DND-41 (cell line): ENCODE results near the gene CXCL16.
"Not testable (repeated sequence)": the region's sequence is repeated elsewhere in the genome, so short reads cannot be mapped to it uniquely, and the experiment has no call there.

Source experiments
- ATAC-seq: fragments of 200-7000 bp; cut with Tn5 transposase; 3 replicates; pipeline ENCODE4 v1.9.1; 2021; ENCODE audit warnings: low read depth; ENCODE audit not compliant: insufficient read depth
- DNase-seq: peaks from one replicate; pipeline ENCODE4 v3.0.0-alpha.2; 2020
- H2AFZ ChIP-seq: 2 replicates; pipeline ENCODE4 v1.6.0; 2012; ENCODE audit warnings: low read depth, low read length
- H3K27ac ChIP-seq: 2 replicates; pipeline ENCODE4 v1.5.1; 2012; ENCODE audit warnings: low read length, inconsistent platforms
- H3K27me3 ChIP-seq: fragments of 200-600 bp; sonication (generic); 2 replicates; pipeline ENCODE4 v1.6.0; 2012; ENCODE audit warnings: low read length, mild to moderate bottlenecking, inconsistent platforms; ENCODE audit not compliant: insufficient read depth, poor library complexity
- H3K36me3 ChIP-seq: 2 replicates; pipeline ENCODE4 v1.5.1; 2012; ENCODE audit warnings: low read length, inconsistent platforms; ENCODE audit not compliant: insufficient read depth
- H3K4me1 ChIP-seq: 2 replicates; pipeline ENCODE4 v1.5.1; 2012; ENCODE audit warnings: mild to moderate bottlenecking, low read length; ENCODE audit not compliant: insufficient read depth
- H3K4me2 ChIP-seq: 2 replicates; pipeline ENCODE4 v1.6.0; 2012; ENCODE audit warnings: mild to moderate bottlenecking, moderate library complexity, low read length, inconsistent platforms; ENCODE audit not compliant: insufficient read depth
- H3K4me3 ChIP-seq, 2 experiments: fragments of 200-600 bp in 1 of 2; shearing (Covaris generic) in 1 of 2; 2 replicates each; pipeline ENCODE4 v1.5.1; 2012 to 2016; ENCODE audit warnings: inconsistent platforms in 2 of 2, low read length in 2 of 2, mild to moderate bottlenecking in 2 of 2, low read depth in 1 of 2, moderate library complexity in 1 of 2
- H3K79me2 ChIP-seq: 2 replicates; pipeline ENCODE4 v1.6.0; 2012; ENCODE audit warnings: low read length, inconsistent platforms; ENCODE audit not compliant: insufficient read depth
- H3K9ac ChIP-seq: 2 replicates; pipeline ENCODE4 v1.6.0; 2012; ENCODE audit warnings: low read depth, mild to moderate bottlenecking, inconsistent platforms, low read length, moderate library complexity
- H3K9me3 ChIP-seq: 2 replicates; pipeline ENCODE4 v1.5.1; 2012; ENCODE audit warnings: low read length, moderate library complexity, mild to moderate bottlenecking, inconsistent platforms; ENCODE audit not compliant: insufficient read depth, severe bottlenecking
- H4K20me1 ChIP-seq: 2 replicates; pipeline ENCODE4 v1.6.0; 2012; ENCODE audit warnings: low read length; ENCODE audit not compliant: insufficient read depth
- EZH2 ChIP-seq: IDR thresholded peaks from 3 replicates; pipeline ENCODE4 v1.6.1; 2012; ENCODE audit warnings: borderline replicate concordance, low read depth, mild to moderate bottlenecking, moderate library complexity, low read length, inconsistent platforms; ENCODE audit not compliant: severe bottlenecking
- TF ChIP-seq, protein P1 (sequence below): IDR thresholded peaks from 2 replicates; pipeline ENCODE4 v1.5.1; 2012; ENCODE audit warnings: borderline replicate concordance, low read length, moderate library complexity, mild to moderate bottlenecking; ENCODE audit not compliant: poor library complexity, severe bottlenecking; ENCODE audit errors: extremely low read depth

Gene CXCL16

DNA sequence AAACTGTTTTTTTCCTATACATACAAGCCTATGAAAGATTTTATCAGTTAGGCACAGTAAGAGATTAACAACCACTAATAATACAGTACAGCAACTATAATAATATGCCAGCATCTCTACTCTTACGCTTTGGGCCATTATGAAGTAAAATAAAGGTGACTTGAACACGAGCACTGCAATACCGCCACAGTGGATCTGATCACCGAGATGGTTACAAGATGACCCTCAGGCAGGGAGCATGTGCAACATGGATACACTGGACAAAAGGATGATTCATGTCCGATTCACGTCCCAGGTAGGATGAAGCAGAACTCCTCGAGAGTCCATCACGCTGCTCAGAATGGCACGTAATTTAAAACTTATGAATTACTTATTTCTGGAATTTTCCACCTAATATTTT, 46.3 kb downstream of the CXCL16 start:
- Histone ChIP-seq H3K4me2 (no peak overlapping the region), H3K79me2 (peaks cover 91% of the 10 kb centered on the region), H3K36me3 (peaks cover 67% of the 10 kb centered on the region), H3K4me1 (no peaks in the 10 kb centered on the region), H3K9me3 (no peaks in the 10 kb centered on the region), H3K9ac (no peak overlapping the region), H3K27me3 (no peaks in the 10 kb centered on the region), H3K27ac (no peak overlapping the region), H4K20me1 (peaks cover 43% of the 10 kb centered on the region), H3K4me3 (no peak overlapping the region), H2AFZ (no peak overlapping the region)
- no peak for TF ChIP-seq EZH2
- TF ChIP-seq, protein P1, sequence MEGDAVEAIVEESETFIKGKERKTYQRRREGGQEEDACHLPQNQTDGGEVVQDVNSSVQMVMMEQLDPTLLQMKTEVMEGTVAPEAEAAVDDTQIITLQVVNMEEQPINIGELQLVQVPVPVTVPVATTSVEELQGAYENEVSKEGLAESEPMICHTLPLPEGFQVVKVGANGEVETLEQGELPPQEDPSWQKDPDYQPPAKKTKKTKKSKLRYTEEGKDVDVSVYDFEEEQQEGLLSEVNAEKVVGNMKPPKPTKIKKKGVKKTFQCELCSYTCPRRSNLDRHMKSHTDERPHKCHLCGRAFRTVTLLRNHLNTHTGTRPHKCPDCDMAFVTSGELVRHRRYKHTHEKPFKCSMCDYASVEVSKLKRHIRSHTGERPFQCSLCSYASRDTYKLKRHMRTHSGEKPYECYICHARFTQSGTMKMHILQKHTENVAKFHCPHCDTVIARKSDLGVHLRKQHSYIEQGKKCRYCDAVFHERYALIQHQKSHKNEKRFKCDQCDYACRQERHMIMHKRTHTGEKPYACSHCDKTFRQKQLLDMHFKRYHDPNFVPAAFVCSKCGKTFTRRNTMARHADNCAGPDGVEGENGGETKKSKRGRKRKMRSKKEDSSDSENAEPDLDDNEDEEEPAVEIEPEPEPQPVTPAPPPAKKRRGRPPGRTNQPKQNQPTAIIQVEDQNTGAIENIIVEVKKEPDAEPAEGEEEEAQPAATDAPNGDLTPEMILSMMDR = no peak
- no peak for ATAC-seq
- no peak for DNase-seq

DNA sequence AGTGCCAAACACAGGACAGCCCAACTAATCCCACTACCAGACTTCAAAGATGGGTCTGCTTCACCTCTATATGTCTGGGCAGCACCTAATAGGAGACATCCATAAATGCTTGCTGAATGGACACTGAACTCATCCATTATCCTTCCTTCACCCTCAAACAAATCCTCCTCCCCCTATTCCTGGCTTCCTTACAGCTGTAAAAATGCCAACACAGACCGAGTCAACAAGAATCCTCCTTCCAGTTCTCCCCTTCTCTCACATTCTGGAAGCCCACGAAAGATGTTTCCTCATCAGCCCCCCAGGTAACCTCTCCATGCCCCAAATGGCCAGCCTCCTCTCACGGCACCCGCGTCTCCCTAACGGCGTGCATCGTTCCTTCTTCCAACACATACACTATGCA, 48.0 kb downstream of the CXCL16 start:
- no peak for TF ChIP-seq EZH2
- TF ChIP-seq, protein P1 = no peak
- Histone ChIP-seq H3K9ac (no peak overlapping the region), H3K36me3 (peaks cover 64% of the 10 kb centered on the region), H3K4me3 (no peak overlapping the region), H3K27ac (no peak overlapping the region), H3K27me3 (no peaks in the 10 kb centered on the region), H3K4me2 (no peak overlapping the region), H4K20me1 (peaks cover 33% of the 10 kb centered on the region), H3K9me3 (no peaks in the 10 kb centered on the region), H2AFZ (no peak overlapping the region), H3K79me2 (peaks cover 87% of the 10 kb centered on the region), H3K4me1 (no peaks in the 10 kb centered on the region)
- DNase-seq (no peak), ATAC-seq (no peak)

DNA sequence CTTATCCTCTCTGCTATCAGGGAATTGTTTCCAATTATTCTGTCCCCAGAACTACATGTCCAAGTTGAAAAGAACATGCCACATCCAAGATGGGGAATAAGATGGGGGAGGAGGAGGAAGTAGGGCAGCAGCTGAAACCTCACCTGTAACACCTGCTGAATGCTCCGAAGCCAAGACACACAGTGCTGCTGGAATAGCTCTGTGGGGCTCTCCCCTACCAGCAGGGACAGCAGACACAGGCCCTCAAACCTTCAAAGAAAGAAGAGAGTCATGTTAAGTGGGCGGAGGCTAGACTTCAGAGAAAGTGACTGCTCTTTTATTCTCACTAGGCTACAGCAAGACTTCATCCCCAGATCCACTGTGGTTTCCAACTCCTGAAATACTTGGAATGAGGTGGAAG, 49.0 kb downstream of the CXCL16 start:
- no peak overlapping the region for H3K27ac ChIP-seq
- peaks cover 62% of the 10 kb centered on the region for H3K36me3 ChIP-seq
- no peak overlapping the region for H3K9ac ChIP-seq
- H3K27me3 ChIP-seq = no peaks in the 10 kb centered on the region
- H3K4me2 ChIP-seq = no peak overlapping the region
- peaks cover 32% of the 10 kb centered on the region for H4K20me1 ChIP-seq
- ATAC-seq (no peak), DNase-seq (no peak)
- H3K4me1 ChIP-seq = no peaks in the 10 kb centered on the region
- peaks cover 83% of the 10 kb centered on the region for H3K79me2 ChIP-seq
- H2AFZ ChIP-seq = no peak overlapping the region
- no peaks in the 10 kb centered on the region for H3K9me3 ChIP-seq
- no peak for TF ChIP-seq EZH2
- TF ChIP-seq, protein P1 = no peak
- no peak overlapping the region for H3K4me3 ChIP-seq

DNA sequence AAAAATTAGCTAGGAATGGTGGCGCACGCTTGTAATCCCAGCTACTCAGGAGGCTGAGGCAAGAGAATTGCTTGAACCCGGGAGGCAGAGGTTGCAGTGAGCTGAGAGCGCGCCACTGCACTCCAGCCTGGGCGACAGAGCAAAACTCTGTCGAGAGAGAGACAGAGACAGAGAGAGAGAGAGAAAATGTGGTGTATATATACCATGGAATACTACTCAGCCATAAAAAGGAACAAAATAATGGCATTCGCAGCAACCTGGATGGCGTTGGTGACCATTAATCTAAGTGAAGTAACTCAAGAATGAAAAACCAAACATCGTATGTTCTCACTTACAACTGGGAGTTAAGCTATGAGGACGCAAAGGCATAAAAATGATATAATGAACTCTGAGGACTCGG, 49.9 kb downstream of the CXCL16 start:
- not testable (repeated sequence) for ATAC-seq, H3K4me3 ChIP-seq, H3K27me3 ChIP-seq, H3K9me3 ChIP-seq, H3K27ac ChIP-seq, H2AFZ ChIP-seq, DNase-seq, H3K4me1 ChIP-seq, H3K9ac ChIP-seq, H3K4me2 ChIP-seq
- Histone ChIP-seq H3K36me3 (peaks cover 69% of the 10 kb centered on the region), H3K79me2 (peaks cover 82% of the 10 kb centered on the region), H4K20me1 (peaks cover 37% of the 10 kb centered on the region)

DNA sequence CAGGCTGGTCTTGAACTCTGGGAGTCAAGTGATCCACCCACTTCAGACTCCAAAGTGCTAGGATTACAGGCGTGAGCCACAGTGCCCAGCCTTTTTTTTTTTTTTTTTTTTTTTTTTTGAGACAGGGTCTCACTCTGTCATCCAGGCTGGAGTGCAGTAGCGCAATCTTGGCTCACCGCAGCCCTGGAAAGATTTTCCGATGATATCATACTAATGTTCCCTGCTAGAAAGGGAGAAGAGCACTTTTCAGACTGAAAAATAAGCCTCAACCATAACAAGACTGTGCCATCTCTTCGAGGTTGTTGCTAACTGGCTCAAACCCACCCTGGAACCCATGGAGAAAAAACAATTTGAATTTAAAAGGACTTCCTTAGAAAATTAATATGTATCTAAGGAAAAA, 56.0 kb downstream of the CXCL16 start:
- not testable (repeated sequence) for H3K9ac ChIP-seq, H3K4me2 ChIP-seq, H3K4me3 ChIP-seq, H3K9me3 ChIP-seq, H3K27ac ChIP-seq, H2AFZ ChIP-seq, ATAC-seq, DNase-seq, H3K4me1 ChIP-seq, H3K27me3 ChIP-seq
- Histone ChIP-seq H3K36me3 (peaks cover 81% of the 10 kb centered on the region), H4K20me1 (peaks cover 15% of the 10 kb centered on the region), H3K79me2 (peaks cover 34% of the 10 kb centered on the region)
